Measurements from ENCODE around the gene LDLRAD2.

Gene LDLRAD2

GRCh38 chr1:21868482-21868881 lies 56.4 kb downstream of the LDLRAD2 start:
- DNase-seq (ENCODE audit: extremely low read depth, low read depth), result no peak
- no peak for TF ChIP-seq CTCF (IDR thresholded peaks at IDR 0.05; ENCODE audit: low read depth, low read length)

GRCh38 chr1:21868941-21869454 lies 56.9 kb downstream of the LDLRAD2 start:
- TF ChIP-seq CTCF (IDR thresholded peaks at IDR 0.05; ENCODE audit: low read depth, low read length), result no peak
- no peak for DNase-seq (ENCODE audit: extremely low read depth, low read depth)

- peak; percentile 74 for DNase-seq (ENCODE audit: extremely low read depth, low read depth)
- TF ChIP-seq CTCF (IDR thresholded peaks at IDR 0.05; ENCODE audit: low read depth, low read length), result no peak
Observed at GRCh38 chr1:21869620-21870121, 57.6 kb downstream of the LDLRAD2 start.

GRCh38 chr1:21870611-21871010 lies 58.5 kb downstream of the LDLRAD2 start:
- no peak for TF ChIP-seq CTCF (IDR thresholded peaks at IDR 0.05; ENCODE audit: low read depth, low read length)
- no peak for DNase-seq (ENCODE audit: extremely low read depth, low read depth)

- no peak for TF ChIP-seq CTCF (IDR thresholded peaks at IDR 0.05; ENCODE audit: low read depth, low read length)
- no peak for DNase-seq (ENCODE audit: extremely low read depth, low read depth)
Observed at GRCh38 chr1:21871943-21872342, 59.9 kb downstream of the LDLRAD2 start.

GRCh38 chr1:21872445-21873079 lies 60.5 kb downstream of the LDLRAD2 start:
- no peak for TF ChIP-seq CTCF (IDR thresholded peaks at IDR 0.05; ENCODE audit: low read depth, low read length)
- DNase-seq (ENCODE audit: extremely low read depth, low read depth), result no peak

- TF ChIP-seq CTCF (IDR thresholded peaks at IDR 0.05; ENCODE audit: low read depth, low read length), result no peak
- DNase-seq (ENCODE audit: extremely low read depth, low read depth), result no peak
Observed at GRCh38 chr1:21873174-21873573, 61.1 kb downstream of the LDLRAD2 start.

Measured in AG09319 (cell line).